B cell (primary cell): ENCODE results near the gene KCNMB2. TPM values are rescaled to one million over a fixed set of nuclear protein-coding genes. Genes with fewer than 3 reads are reported as not detected.

Experiments used
- ATAC-seq: fragments of 200-7000 bp; cut with Tn5 transposase; one replicate; pipeline ENCODE4 v1.10.0; 2021; ENCODE audit warnings: low read depth, mild to moderate bottlenecking, moderate number of reproducible peaks, moderate library complexity
- CTCF ChIA-PET: fragments of 350-600 bp; sonication (Branson Sonifier 250); formaldehyde crosslinking; loops from one replicate; lab custom pipeline; 2021; ENCODE audit warnings: antibody characterized with exemption, inconsistent platforms; lab: Charles Lee
- POLR2A ChIA-PET: fragments of 350-600 bp; sonication (Branson Sonifier 250); formaldehyde crosslinking; loops from one replicate; lab custom pipeline; 2021; ENCODE audit warnings: antibody characterized with exemption; lab: Charles Lee
- DNase-seq: peaks from one replicate; pipeline ENCODE4 v3.0.0; 2013
- H2AFZ ChIP-seq: 2 replicates; pipeline ENCODE4 v1.6.1; 2012; ENCODE audit warnings: mild to moderate bottlenecking, low read depth, low read length; ENCODE audit not compliant: insufficient read depth, poor library complexity, severe bottlenecking
- H3K27ac ChIP-seq, 2 donors: 1 replicate in 1 of 2; 2 replicates in 1 of 2; pipeline ENCODE4 v1.5.1; 2012 to 2013; ENCODE audit warnings: low read length in 2 of 2, mild to moderate bottlenecking in 2 of 2, moderate library complexity in 1 of 2
- H3K27me3 ChIP-seq, 4 experiments: fragments of 200-600 bp in 1 of 4; sonication (generic) in 1 of 4; replicated peaks in 1 of 4; 1 replicate in 2 of 4; 2 replicates in 2 of 4; pipeline versions ENCODE4 v1.6.1 to v1.7.0; 2013 to 2016; ENCODE audit warnings: low read length in 3 of 4, mild to moderate bottlenecking in 2 of 4, mixed read lengths in 1 of 4, moderate library complexity in 1 of 4; ENCODE audit not compliant: insufficient read depth in 4 of 4, control insufficient read depth in 3 of 4; ENCODE audit errors: control extremely low read depth in 1 of 4
- H3K36me3 ChIP-seq, 2 experiments: replicated peaks in 1 of 2; 1 replicate in 1 of 2; 2 replicates in 1 of 2; pipeline versions ENCODE4 v1.6.1 to v1.7.1; 2013; ENCODE audit warnings: low read length in 1 of 2; ENCODE audit not compliant: insufficient read depth in 2 of 2, control insufficient read depth in 1 of 2; ENCODE audit errors: control extremely low read depth in 1 of 2, extremely low read depth in 1 of 2
- H3K4me1 ChIP-seq, 2 donors: fragments of 200-600 bp in 1 of 2; sonication (generic) in 1 of 2; 1 replicate in 1 of 2; 2 replicates in 1 of 2; pipeline versions ENCODE4 v1.5.1 to v1.6.1; 2013 to 2017; ENCODE audit warnings: low read length in 2 of 2; ENCODE audit not compliant: control insufficient read depth in 2 of 2, insufficient read depth in 2 of 2
- H3K4me2 ChIP-seq: replicated peaks from 2 replicates; pipeline ENCODE3; 2012; ENCODE audit warnings: mild to moderate bottlenecking, low read depth, low read length; ENCODE audit not compliant: poor library complexity, severe bottlenecking
- H3K4me3 ChIP-seq, 5 experiments: fragments of 200-600 bp in 1 of 5; sonication (generic) in 1 of 5; 1 replicate in 3 of 5; 2 replicates in 2 of 5; pipeline versions ENCODE4 v1.5.1 to v1.7.0; 2011 to 2016; ENCODE audit warnings: low read length in 4 of 5, mild to moderate bottlenecking in 4 of 5, low read depth in 2 of 5, control low read depth in 1 of 5, moderate library complexity in 1 of 5; ENCODE audit not compliant: insufficient read depth in 1 of 5; ENCODE audit errors: control extremely low read depth in 1 of 5, extremely low read depth in 1 of 5
- H3K79me2 ChIP-seq: fragments of 200-600 bp; sonication (generic); one replicate; pipeline ENCODE4 v1.6.0; 2016; ENCODE audit warnings: low read length; ENCODE audit not compliant: control insufficient read depth, insufficient read depth
- H3K9ac ChIP-seq: fragments of 200-600 bp; sonication (generic); 2 replicates; pipeline ENCODE4 v1.6.1; 2017; ENCODE audit warnings: mild to moderate bottlenecking, low read length, moderate library complexity
- H3K9me3 ChIP-seq, 3 donors: one replicate each; pipeline versions ENCODE4 v1.6.1 to v1.7.1; 2013; ENCODE audit warnings: low read length in 2 of 3; ENCODE audit not compliant: control insufficient read depth in 2 of 3, insufficient read depth in 1 of 3; ENCODE audit errors: control extremely low read depth in 1 of 3
- H4K20me1 ChIP-seq: 2 replicates; pipeline ENCODE4 v1.6.0; 2012; ENCODE audit warnings: mild to moderate bottlenecking, low read length; ENCODE audit not compliant: insufficient read depth, control insufficient read depth, poor library complexity, severe bottlenecking
- H3K27ac Mint-ChIP-seq: one replicate; pipeline ENCODE4 v1.8.0; 2021; ENCODE audit warnings: mixed read lengths
- H3K27me3 Mint-ChIP-seq: one replicate; pipeline ENCODE4 v1.8.0; 2021; ENCODE audit warnings: mixed read lengths
- H3K4me1 Mint-ChIP-seq: one replicate; pipeline ENCODE4 v1.8.0; 2021; ENCODE audit warnings: mixed read lengths
- H3K4me3 Mint-ChIP-seq: one replicate; pipeline ENCODE4 v1.8.0; 2021; ENCODE audit warnings: mixed read lengths
- H3K9me3 Mint-ChIP-seq: one replicate; pipeline ENCODE4 v1.8.0; 2022; ENCODE audit warnings: mixed read lengths; ENCODE audit not compliant: insufficient read depth
- CTCF ChIP-seq: fragments of 200-600 bp; IDR thresholded peaks from one replicate; pipeline ENCODE4 v1.8.0; 2022; ENCODE audit warnings: antibody characterized with exemption, mild to moderate bottlenecking
- EZH2 ChIP-seq: IDR thresholded peaks from 2 replicates; pipeline ENCODE4 v1.6.1; 2012; ENCODE audit warnings: borderline replicate concordance, low read depth, mild to moderate bottlenecking, moderate library complexity, low read length; ENCODE audit not compliant: insufficient read depth, poor library complexity, severe bottlenecking
- WGBS: methylation state at CpG from one replicate; pipeline ENCODE4 v1.1.5; 2013; ENCODE audit warnings: missing lambda C conversion rate; ENCODE audit not compliant: insufficient coverage; 5-methylcytosine and 5-hydroxymethylcytosine counted together
- intact Hi-C: fragments of 100-400 bp; cut with micrococcal nuclease; formaldehyde crosslinking; loops from one replicate; pipeline ENCODE4 v1.10.0; 2022
- polyA plus RNA-seq: library from polyadenylated mRNA; depleted of rRNA; stranded (reverse); fragments of >200 nt; gene quantifications from 2 replicates; pipeline ENCODE4 v1.2.3, GENCODE V29; 2012
- total RNA-seq, 2 donors: library from RNA; stranded (reverse); fragments of 120-200 nt in 1 of 2; gene quantifications; 1 replicate in 1 of 2; 2 replicates in 1 of 2; pipeline versions ENCODE4 v1.2.3 to v1.2.4, GENCODE V29; 2013 to 2022

The KCNMB2 gene
- total and polyA plus RNA-seq, 2 donors (not counting 1 experiment from before 2014, with no cell fraction given), result not detected

GRCh38 chr3:178686826-178687225, 150.6 kb downstream of the KCNMB2 start:
- Histone ChIP-seq H3K9me3 (peaks cover 0 to 3% (median 0%) of the 10 kb centered on the region in 3 donors), H3K4me2 (no peak overlapping the region), H3K9ac (no peak overlapping the region), H4K20me1 (no peaks in the 10 kb centered on the region), H3K4me3 (no peak overlapping the region), H2AFZ (no peak overlapping the region), H3K27me3 (no peaks in the 10 kb centered on the region), H3K79me2 (no peaks in the 10 kb centered on the region), H3K27ac (no peak overlapping the region), H3K4me1 (no peaks in the 10 kb centered on the region), H3K36me3 (no peaks in the 10 kb centered on the region)
- DNase-seq (no peak), ATAC-seq (no peak)
- WGBS, result no CpG with 5 or more reads among the region's 1 CpG
- Mint-ChIP-seq H3K9me3 (peaks cover 7% of the 10 kb centered on the region), H3K27ac (no peak overlapping the region), H3K4me1 (peaks cover 1% of the 10 kb centered on the region), H3K27me3 (no peaks in the 10 kb centered on the region), H3K4me3 (no peak overlapping the region)
- POLR2A ChIA-PET, result no interaction called here
- intact Hi-C loops, result no loop called here
- CTCF ChIA-PET, result no interaction called here
- no peak for TF ChIP-seq CTCF
- no peak for TF ChIP-seq EZH2

GRCh38 chr3:178690571-178690970, 154.3 kb downstream of the KCNMB2 start:
- H3K27me3 Mint-ChIP-seq, result no peaks in the 10 kb centered on the region
- no peaks in the 10 kb centered on the region for H3K4me1 Mint-ChIP-seq
- no peak overlapping the region for H3K4me2 ChIP-seq
- intact Hi-C loops, result no loop called here
- no peak overlapping the region for H3K9ac ChIP-seq
- no peak overlapping the region for H2AFZ ChIP-seq
- H3K4me3 Mint-ChIP-seq, result no peak overlapping the region
- peaks cover 0 to 7% (median 1%) of the 10 kb centered on the region in 3 donors for H3K9me3 ChIP-seq
- no peak for DNase-seq
- H3K36me3 ChIP-seq, result no peaks in the 10 kb centered on the region
- H3K4me3 ChIP-seq, result no peak overlapping the region
- ChIA-PET CTCF (no interaction called here), POLR2A (no interaction called here)
- H3K27me3 ChIP-seq, result no peaks in the 10 kb centered on the region
- no peaks in the 10 kb centered on the region for H3K4me1 ChIP-seq
- H3K27ac ChIP-seq, result no peak overlapping the region
- WGBS, result 33% methylated on average over 1 of the region's 2 CpGs
- no peak for ATAC-seq
- no peak for TF ChIP-seq CTCF
- no peak for TF ChIP-seq EZH2
- H3K79me2 ChIP-seq, result no peaks in the 10 kb centered on the region
- H3K9me3 Mint-ChIP-seq, result peaks cover 5% of the 10 kb centered on the region
- no peak overlapping the region for H3K27ac Mint-ChIP-seq
- no peaks in the 10 kb centered on the region for H4K20me1 ChIP-seq
